ENCODE data around the gene ART1.

- TF ChIP-seq CTCF (IDR thresholded peaks at IDR 0.05) (no peak), POLR2A (IDR thresholded peaks at IDR 0.05) (no peak)
Measured at GRCh38 chr11:3664032-3664630, 19.2 kb downstream of the ART1 start.

Measured in lower leg skin (tissue), 3 donors.